KOPT-K1 (cell line): ENCODE measurements around the gene TAC3.
"Not testable (repeated sequence)": the region's sequence is repeated elsewhere in the genome, so short reads cannot be mapped to it uniquely, and the experiment has no call there.

Source experiments
- H3K27ac ChIP-seq: fragments of 200-600 bp; sonication (generic); 2 replicates; pipeline ENCODE4 v1.5.1; 2016; ENCODE audit warnings: antibody characterized with exemption, mild to moderate bottlenecking, low read depth, low read length; ENCODE audit not compliant: poor library complexity, severe bottlenecking
- H3K36me3 ChIP-seq: fragments of 200-600 bp; sonication (generic); 2 replicates; pipeline ENCODE4 v1.5.1; 2017; ENCODE audit warnings: antibody characterized with exemption, mild to moderate bottlenecking, low read length, moderate library complexity; ENCODE audit not compliant: insufficient read depth
- H3K9me3 ChIP-seq: fragments of 200-600 bp; sonication (generic); 2 replicates; pipeline ENCODE4 v1.5.1; 2017; ENCODE audit warnings: antibody characterized with exemption, low read length, mild to moderate bottlenecking; ENCODE audit not compliant: insufficient read depth, poor library complexity, severe bottlenecking

Gene TAC3

GRCh38 chr12:57016348-57016747 lies at the start of gene TAC3:
Gene TAC3 (minus strand): TSS chr12:57016529. CDS start chr12:57015797, 732 bp downstream.
- Histone ChIP-seq H3K36me3 (no peaks in the 10 kb centered on the region), H3K9me3 (no peaks in the 10 kb centered on the region), H3K27ac (no peak within 1 kb of the TSS)

- Histone ChIP-seq H3K27ac (peak overlapping the region; percentile 44), H3K36me3 (peaks cover 97% of the 10 kb centered on the region), H3K9me3 (peaks cover 11% of the 10 kb centered on the region)
Measured at GRCh38 chr12:57063991-57064685, 47.8 kb upstream of the TAC3 start.

- H3K27ac ChIP-seq, result no peak overlapping the region
- peaks cover 6% of the 10 kb centered on the region for H3K9me3 ChIP-seq
- H3K36me3 ChIP-seq, result peaks cover 90% of the 10 kb centered on the region
Measured at GRCh38 chr12:57058454-57058853, 42.1 kb upstream of the TAC3 start.

- Histone ChIP-seq H3K36me3 (peaks cover 78% of the 10 kb centered on the region), H3K27ac (no peak overlapping the region), H3K9me3 (peaks cover 6% of the 10 kb centered on the region)
Measured at GRCh38 chr12:57057067-57057751, 40.9 kb upstream of the TAC3 start.

GRCh38 chr12:57055824-57056223 lies 39.5 kb upstream of the TAC3 start:
- no peak overlapping the region for H3K27ac ChIP-seq
- peaks cover 6% of the 10 kb centered on the region for H3K9me3 ChIP-seq
- peaks cover 64% of the 10 kb centered on the region for H3K36me3 ChIP-seq

GRCh38 chr12:57053901-57054300 lies 37.6 kb upstream of the TAC3 start:
- not testable (repeated sequence) for H3K27ac ChIP-seq, H3K9me3 ChIP-seq
- H3K36me3 ChIP-seq, result peaks cover 45% of the 10 kb centered on the region

- not testable (repeated sequence) for H3K27ac ChIP-seq, H3K9me3 ChIP-seq
- H3K36me3 ChIP-seq, result peaks cover 37% of the 10 kb centered on the region
Measured at GRCh38 chr12:57053146-57053545, 36.8 kb upstream of the TAC3 start.

- peaks cover 6% of the 10 kb centered on the region for H3K9me3 ChIP-seq
- peaks cover 16% of the 10 kb centered on the region for H3K36me3 ChIP-seq
- no peak overlapping the region for H3K27ac ChIP-seq
Measured at GRCh38 chr12:57051011-57051410, 34.7 kb upstream of the TAC3 start.

- Histone ChIP-seq H3K9me3 (peaks cover 6% of the 10 kb centered on the region), H3K36me3 (peaks cover 6% of the 10 kb centered on the region), H3K27ac (peak within 1 kb of the TSS; percentile 74)
Measured at GRCh38 chr12:57049890-57050289, 33.6 kb upstream of the TAC3 start, which contains the start of gene MYO1A. Gene MYO1A (minus strand): TSS chr12:57050129. CDS start chr12:57048323, 1,806 bp downstream.

- Histone ChIP-seq H3K36me3 (peaks cover 2% of the 10 kb centered on the region; the same call in 1 of the 2 replicates), H3K27ac (peak overlapping the region; percentile 74), H3K9me3 (peaks cover 2% of the 10 kb centered on the region)
Measured at GRCh38 chr12:57049119-57049446, 32.8 kb upstream of the TAC3 start.

GRCh38 chr12:57048423-57049118 lies 32.2 kb upstream of the TAC3 start:
- Histone ChIP-seq H3K27ac (peak overlapping the region; percentile 74), H3K9me3 (no peaks in the 10 kb centered on the region)

GRCh38 chr12:57047981-57048380 lies 31.7 kb upstream of the TAC3 start:
- Histone ChIP-seq H3K9me3 (no peaks in the 10 kb centered on the region), H3K27ac (peak overlapping the region; percentile 74)

More at GRCh38 chr12:57048423-57049118, 32.2 kb upstream of the TAC3 start:
- H3K36me3 ChIP-seq, result no peaks in the 10 kb centered on the region

GRCh38 chr12:57046947-57047890 lies 30.9 kb upstream of the TAC3 start:
- Histone ChIP-seq H3K36me3 (no peaks in the 10 kb centered on the region), H3K9me3 (no peaks in the 10 kb centered on the region), H3K27ac (peak overlapping the region; percentile 74)

More at GRCh38 chr12:57047981-57048380, 31.7 kb upstream of the TAC3 start:
- H3K36me3 ChIP-seq, result no peaks in the 10 kb centered on the region

- H3K27ac ChIP-seq, result peak overlapping the region; percentile 74
- H3K9me3 ChIP-seq, result no peaks in the 10 kb centered on the region
- no peaks in the 10 kb centered on the region for H3K36me3 ChIP-seq
Measured at GRCh38 chr12:57046086-57046791, 29.9 kb upstream of the TAC3 start.
